ENCODE measurements around the gene PDIA6.

DNA sequence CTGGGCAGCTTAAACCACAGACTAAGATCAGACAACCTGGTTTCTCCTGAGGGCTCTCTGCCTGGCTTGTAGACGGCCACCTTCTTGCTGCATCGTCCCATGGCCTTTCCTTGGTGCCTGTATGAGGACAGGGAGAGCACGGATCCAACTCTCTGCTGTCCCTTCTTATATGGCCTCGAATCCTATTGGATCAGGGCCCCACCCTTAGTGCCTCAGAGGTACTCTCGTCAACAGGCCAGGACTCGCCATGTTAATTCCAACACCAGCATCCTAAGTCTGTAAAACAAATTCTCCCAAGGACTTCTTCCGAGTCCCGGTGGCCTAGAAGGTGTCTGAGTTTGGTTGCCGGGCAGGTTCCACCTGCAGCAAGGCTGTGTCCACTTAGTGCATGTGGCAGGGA, 51.0 kb downstream of the PDIA6 start:
- TF ChIP-seq, protein P1, sequence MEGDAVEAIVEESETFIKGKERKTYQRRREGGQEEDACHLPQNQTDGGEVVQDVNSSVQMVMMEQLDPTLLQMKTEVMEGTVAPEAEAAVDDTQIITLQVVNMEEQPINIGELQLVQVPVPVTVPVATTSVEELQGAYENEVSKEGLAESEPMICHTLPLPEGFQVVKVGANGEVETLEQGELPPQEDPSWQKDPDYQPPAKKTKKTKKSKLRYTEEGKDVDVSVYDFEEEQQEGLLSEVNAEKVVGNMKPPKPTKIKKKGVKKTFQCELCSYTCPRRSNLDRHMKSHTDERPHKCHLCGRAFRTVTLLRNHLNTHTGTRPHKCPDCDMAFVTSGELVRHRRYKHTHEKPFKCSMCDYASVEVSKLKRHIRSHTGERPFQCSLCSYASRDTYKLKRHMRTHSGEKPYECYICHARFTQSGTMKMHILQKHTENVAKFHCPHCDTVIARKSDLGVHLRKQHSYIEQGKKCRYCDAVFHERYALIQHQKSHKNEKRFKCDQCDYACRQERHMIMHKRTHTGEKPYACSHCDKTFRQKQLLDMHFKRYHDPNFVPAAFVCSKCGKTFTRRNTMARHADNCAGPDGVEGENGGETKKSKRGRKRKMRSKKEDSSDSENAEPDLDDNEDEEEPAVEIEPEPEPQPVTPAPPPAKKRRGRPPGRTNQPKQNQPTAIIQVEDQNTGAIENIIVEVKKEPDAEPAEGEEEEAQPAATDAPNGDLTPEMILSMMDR (IDR thresholded peaks at IDR 0.05; ENCODE audit: low read length): no peak
- TF ChIP-seq EZH2 (IDR thresholded peaks at IDR 0.05; ENCODE audit: borderline replicate concordance, low read length): no peak
